Nephron (organoid): ENCODE data around the gene ANKLE1.
A peak's percentile ranks its signal among the peaks of the same experiment; 100 is the strongest.

Experiments
- H3K27ac Mint-ChIP-seq, 3 experiments: 2 replicates each; pipeline ENCODE4 v1.8.0; 2020; ENCODE audit warnings: mixed read lengths in 3 of 3, mild to moderate bottlenecking in 2 of 3, moderate library complexity in 1 of 3
- H3K27me3 Mint-ChIP-seq: 2 replicates; pipeline ENCODE4 v1.8.0; 2021; ENCODE audit warnings: low read depth, mild to moderate bottlenecking, moderate library complexity, mixed read lengths
- H3K36me3 Mint-ChIP-seq: 2 replicates; pipeline ENCODE4 v1.8.0; 2020; ENCODE audit warnings: low read depth, mixed read lengths
- H3K4me1 Mint-ChIP-seq: 2 replicates; pipeline ENCODE4 v1.8.0; 2020; ENCODE audit warnings: mixed read lengths
- H3K4me3 Mint-ChIP-seq, 3 experiments: 2 replicates each; pipeline ENCODE4 v1.8.0; 2020; ENCODE audit warnings: mild to moderate bottlenecking in 3 of 3, mixed read lengths in 3 of 3, moderate library complexity in 2 of 3
- H3K9me3 Mint-ChIP-seq: 2 replicates; pipeline ENCODE4 v1.8.0; 2020; ENCODE audit warnings: mixed read lengths
- TF ChIP-seq, protein P1 (sequence below), 3 experiments: fragments of 200-600 bp; sonication (generic); IDR thresholded peaks; one replicate each; pipeline ENCODE4 v1.5.0; 2021; ENCODE audit warnings: antibody characterized with exemption in 3 of 3; ENCODE audit not compliant: unreplicated experiment in 3 of 3

The ANKLE1 gene

DNA sequence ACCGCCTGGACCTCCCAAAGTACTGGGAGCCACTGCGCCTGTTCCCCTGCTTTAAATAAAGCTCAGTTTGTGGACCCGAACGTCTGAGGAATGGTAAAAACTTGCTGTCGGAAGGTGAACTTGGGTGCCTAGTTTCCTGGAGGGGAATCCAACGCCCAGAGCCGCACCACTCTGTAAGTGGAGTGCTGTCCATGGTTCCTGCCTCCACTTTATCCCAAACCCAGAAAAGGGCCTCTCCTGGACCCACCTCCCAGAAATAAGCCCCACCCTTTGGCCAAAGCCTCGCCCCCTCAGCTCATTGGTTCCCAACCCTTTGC, 50.6 kb downstream of the ANKLE1 start:
- H3K27ac Mint-ChIP-seq, result no peak overlapping the region
- H3K9me3 Mint-ChIP-seq, result no peaks in the 10 kb centered on the region
- TF ChIP-seq, protein P1, sequence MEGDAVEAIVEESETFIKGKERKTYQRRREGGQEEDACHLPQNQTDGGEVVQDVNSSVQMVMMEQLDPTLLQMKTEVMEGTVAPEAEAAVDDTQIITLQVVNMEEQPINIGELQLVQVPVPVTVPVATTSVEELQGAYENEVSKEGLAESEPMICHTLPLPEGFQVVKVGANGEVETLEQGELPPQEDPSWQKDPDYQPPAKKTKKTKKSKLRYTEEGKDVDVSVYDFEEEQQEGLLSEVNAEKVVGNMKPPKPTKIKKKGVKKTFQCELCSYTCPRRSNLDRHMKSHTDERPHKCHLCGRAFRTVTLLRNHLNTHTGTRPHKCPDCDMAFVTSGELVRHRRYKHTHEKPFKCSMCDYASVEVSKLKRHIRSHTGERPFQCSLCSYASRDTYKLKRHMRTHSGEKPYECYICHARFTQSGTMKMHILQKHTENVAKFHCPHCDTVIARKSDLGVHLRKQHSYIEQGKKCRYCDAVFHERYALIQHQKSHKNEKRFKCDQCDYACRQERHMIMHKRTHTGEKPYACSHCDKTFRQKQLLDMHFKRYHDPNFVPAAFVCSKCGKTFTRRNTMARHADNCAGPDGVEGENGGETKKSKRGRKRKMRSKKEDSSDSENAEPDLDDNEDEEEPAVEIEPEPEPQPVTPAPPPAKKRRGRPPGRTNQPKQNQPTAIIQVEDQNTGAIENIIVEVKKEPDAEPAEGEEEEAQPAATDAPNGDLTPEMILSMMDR (IDR thresholded peaks at IDR 0.05; ENCODE audit: unreplicated experiment in 3 of 3), result no peak
- peaks cover 19% of the 10 kb centered on the region for H3K36me3 Mint-ChIP-seq
- H3K4me1 Mint-ChIP-seq, result peaks cover 20% of the 10 kb centered on the region
- H3K27me3 Mint-ChIP-seq, result peaks cover 23% of the 10 kb centered on the region
- peak overlapping the region; percentile 76 to 79 (median 78) for H3K4me3 Mint-ChIP-seq

DNA sequence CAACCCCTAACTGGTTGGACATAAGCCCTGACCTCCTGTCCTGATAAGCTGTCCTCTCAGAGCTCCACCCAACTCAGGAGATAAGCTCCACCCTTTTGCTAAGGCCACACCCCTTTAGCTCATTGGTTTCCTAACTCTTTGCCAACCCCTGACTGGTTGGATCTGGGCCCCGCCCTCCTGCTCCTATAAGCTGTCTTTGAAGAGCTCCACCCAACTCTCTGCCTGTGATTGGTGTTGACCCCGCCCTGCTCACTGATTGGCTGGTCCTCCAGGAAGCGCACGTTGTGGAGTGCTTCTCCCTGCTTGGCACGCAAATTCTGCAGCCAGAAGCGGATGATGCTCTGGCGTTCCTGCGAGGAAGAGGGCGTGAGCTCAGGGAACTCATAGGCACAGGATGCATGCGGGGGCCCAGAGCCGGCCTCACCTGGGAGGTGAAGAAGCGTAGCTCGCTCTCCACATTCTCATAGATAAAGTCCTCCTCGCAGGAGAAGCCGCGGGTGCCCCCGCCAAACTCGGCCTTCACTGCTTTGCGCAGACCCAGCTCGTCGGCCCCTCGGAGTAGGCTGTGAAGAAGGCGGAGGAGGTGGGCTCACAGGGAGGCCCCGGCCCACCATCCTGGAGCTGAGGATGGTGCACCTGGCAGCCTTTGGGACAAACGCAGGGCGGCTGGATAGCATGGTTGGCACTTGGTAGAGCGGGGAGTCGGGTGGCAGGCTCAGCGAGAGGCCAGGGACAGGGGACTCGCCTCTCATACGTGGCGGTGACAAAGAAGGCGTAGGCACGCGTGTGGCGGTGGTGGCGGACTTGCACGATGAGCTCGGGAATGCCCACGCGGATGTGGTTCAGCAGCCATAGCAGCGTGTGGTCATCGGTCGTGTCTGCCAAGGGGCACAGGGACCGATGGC, 51.2 kb downstream of the ANKLE1 start:
- peaks cover 19% of the 10 kb centered on the region for H3K36me3 Mint-ChIP-seq
- TF ChIP-seq, protein P1 (IDR thresholded peaks at IDR 0.05; ENCODE audit: unreplicated experiment in 3 of 3), result no peak
- H3K4me3 Mint-ChIP-seq, result peak overlapping the region; percentile 76 to 79 (median 78)
- H3K9me3 Mint-ChIP-seq, result no peaks in the 10 kb centered on the region
- H3K4me1 Mint-ChIP-seq, result peaks cover 17% of the 10 kb centered on the region
- H3K27ac Mint-ChIP-seq, result no peak overlapping the region
- H3K27me3 Mint-ChIP-seq, result peaks cover 19% of the 10 kb centered on the region

GRCh38 chr19:17333611-17334413, 52.1 kb downstream of the ANKLE1 start:
- Mint-ChIP-seq H3K4me1 (peaks cover 17% of the 10 kb centered on the region), H3K4me3 (peak overlapping the region; percentile 81 to 89 (median 89)), H3K27ac (peak overlapping the region in 2 of 3 experiments; percentile 41 to 56), H3K36me3 (peaks cover 19% of the 10 kb centered on the region), H3K27me3 (peaks cover 18% of the 10 kb centered on the region), H3K9me3 (no peaks in the 10 kb centered on the region)
- TF ChIP-seq, protein P1 (IDR thresholded peaks at IDR 0.05; ENCODE audit: unreplicated experiment in 3 of 3), result no peak

- Mint-ChIP-seq H3K4me1 (peaks cover 17% of the 10 kb centered on the region), H3K9me3 (no peaks in the 10 kb centered on the region), H3K36me3 (peaks cover 19% of the 10 kb centered on the region), H3K27me3 (peaks cover 12% of the 10 kb centered on the region), H3K27ac (peak within 1 kb of the TSS; percentile 41 to 93 (median 88)), H3K4me3 (peak within 1 kb of the TSS; percentile 87 to 95 (median 93))
- TF ChIP-seq, protein P1 (IDR thresholded peaks at IDR 0.05; ENCODE audit: unreplicated experiment in 3 of 3), result no peak
These were observed 53.0 kb downstream of the ANKLE1 start, which contains the start of gene ANO8 for GRCh38 chr19:17334414-17335409. Gene ANO8 (minus strand): TSS chr19:17334855. CDS start chr19:17334670, 185 bp downstream.

DNA sequence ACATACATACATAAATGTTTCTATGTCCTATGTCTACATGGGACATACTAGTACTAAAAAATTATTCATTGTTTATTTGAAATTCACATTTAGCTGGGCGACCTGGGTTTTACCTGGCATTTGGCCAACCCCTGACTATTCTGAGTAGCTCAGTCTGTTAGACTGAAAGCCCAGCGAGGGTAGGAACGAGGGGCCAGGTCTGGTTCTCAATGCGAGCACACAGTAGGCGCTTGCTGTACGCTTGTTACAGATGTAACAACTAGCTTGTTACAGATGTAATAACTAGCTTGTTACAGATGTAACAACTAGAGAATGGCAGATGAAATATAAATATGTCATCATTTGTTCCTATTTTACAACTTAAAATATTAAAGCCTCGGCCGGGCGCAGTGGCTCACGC, 53.9 kb downstream of the ANKLE1 start:
- Mint-ChIP-seq H3K4me1 (peaks cover 17% of the 10 kb centered on the region), H3K36me3 (peaks cover 13% of the 10 kb centered on the region), H3K27ac (peak overlapping the region in 2 of 3 experiments; percentile 41 to 93), H3K4me3 (peak overlapping the region; percentile 87 to 95 (median 93)), H3K27me3 (peaks cover 4% of the 10 kb centered on the region), H3K9me3 (no peaks in the 10 kb centered on the region)
- TF ChIP-seq, protein P1 (IDR thresholded peaks at IDR 0.05; ENCODE audit: unreplicated experiment in 3 of 3), result no peak
